ENCODE data around the gene IPO5.

GRCh38 chr13:98039261-98039660 is 85.8 kb downstream of the IPO5 start:
- TF ChIP-seq CTCF (IDR thresholded peaks at IDR 0.05) = no peak
- no peak for TF ChIP-seq POLR2A (IDR thresholded peaks at IDR 0.05)
